Inferior parietal cortex (tissue), 1 donor: Measurements from ENCODE around the gene NMBR.
"Not testable (repeated sequence)": the region's sequence is repeated elsewhere in the genome, so short reads cannot be mapped to it uniquely, and the experiment has no call there.

Experiments used
- DNase-seq: peaks from one replicate; pipeline ENCODE4 v3.0.0-alpha.2; 2016; ENCODE audit errors: extremely low spot score

NMBR gene

DNA sequence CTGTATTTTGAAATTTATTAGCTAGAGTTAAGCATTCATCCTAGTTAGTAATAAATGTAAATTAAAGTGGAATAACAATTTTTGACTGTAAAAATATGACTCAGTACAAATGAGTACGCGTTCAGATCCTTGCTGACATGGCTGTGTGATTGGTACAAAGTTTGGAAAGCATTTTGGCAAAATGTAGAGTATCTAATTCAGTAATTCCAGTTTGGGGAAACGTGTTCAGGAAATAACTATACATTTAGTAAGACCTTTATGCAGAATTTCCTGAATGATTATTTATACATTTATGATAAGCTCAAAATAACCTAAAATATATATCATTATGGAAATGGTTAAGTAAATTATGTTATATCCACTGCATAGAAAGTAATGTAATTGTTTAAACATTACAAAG, 8.2 kb upstream of the NMBR start:
- no peak for DNase-seq

DNA sequence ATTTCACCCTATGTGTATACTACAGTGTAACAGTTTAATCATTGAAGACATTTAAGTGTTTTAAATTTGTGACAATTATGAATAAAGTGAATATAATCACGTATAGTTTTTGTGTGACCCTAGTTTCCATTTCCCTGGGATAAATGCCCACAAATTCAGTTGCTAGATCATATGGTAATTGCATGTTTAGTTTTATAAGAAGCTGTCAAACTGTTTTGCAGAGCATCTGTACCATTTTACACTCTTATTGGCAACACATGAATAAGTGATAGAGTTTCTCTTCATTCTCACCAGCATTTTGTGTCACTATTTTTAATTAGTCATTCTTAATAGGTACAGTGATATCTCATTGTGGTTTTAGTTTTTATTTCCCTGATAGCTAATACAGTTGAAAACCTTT, 7.4 kb upstream of the NMBR start:
- DNase-seq = no peak

DNA sequence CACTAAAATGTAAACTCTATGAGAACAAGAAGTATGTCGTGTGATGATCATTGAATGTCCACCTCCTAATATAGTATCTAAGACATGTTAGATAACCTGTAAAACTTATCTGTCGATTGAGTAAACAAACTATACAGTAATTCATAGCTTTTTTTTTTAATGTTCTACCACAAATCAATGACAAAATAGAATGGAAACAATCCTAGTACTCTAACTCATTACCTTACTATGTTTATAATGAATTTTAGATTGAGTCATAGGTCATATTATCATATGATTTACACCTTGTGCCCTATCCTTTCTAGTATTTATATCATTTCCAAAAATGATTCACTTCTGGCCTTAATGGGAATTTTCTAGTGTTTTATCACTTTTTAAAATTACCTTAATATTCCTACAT, 6.3 kb upstream of the NMBR start:
- no peak for DNase-seq

DNA sequence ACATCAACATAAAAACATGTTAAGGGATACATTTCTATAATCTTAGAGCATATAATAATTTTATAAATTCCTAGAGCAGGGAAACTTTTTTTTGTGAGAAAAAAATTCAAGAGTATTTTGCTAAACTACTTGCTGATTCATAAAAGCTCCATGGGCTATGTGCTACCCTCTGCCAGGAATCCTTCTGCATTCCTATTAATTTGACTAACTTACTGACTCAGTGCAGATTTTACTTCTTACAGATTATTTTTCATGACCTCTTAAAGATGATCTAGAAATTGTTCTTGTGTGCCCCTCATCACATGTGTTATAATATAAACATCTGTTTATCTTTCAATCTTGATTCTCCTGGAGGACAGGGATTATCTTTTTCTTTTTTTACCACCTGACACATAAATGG, 5.8 kb upstream of the NMBR start:
- no peak for DNase-seq

DNA sequence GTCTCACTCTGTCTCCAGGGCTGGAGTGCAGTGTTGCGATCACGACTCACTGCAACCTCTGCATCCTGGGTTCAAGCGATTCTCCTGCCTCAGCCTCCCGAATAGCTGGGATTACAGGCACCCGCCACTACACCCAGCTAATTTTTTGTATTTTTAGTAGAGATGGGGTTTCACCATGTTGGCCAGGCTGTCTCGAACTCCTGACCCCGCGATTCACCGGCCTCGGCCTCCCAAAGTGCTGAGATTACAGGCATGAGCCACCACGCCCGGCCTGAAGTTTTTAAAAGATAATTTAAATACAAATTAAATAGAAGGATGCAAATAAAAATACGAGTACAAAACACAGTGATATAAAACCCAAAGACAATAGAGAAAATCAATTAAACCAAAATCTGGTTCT, 5.4 kb downstream of the NMBR start:
- DNase-seq = not testable (repeated sequence)

DNA sequence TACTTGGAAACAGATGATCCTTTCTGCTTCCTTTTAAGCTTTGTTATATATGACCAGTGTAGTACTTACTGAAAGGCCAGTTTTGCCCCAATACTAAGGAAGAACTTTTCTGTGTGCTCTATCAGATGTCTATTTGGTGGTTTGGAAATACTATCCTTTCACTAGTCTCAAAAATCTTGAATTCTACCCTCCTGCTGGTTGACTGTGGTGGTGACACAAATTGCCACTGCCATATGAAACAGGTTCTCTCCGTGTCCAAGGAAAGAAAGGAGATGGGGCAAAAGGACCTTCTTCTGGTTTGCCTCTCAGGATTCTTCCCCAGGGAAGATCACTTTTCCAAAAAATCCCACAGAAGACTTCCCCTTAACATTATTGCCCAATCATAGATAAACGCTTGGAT, 8.0 kb downstream of the NMBR start:
- no peak for DNase-seq

DNA sequence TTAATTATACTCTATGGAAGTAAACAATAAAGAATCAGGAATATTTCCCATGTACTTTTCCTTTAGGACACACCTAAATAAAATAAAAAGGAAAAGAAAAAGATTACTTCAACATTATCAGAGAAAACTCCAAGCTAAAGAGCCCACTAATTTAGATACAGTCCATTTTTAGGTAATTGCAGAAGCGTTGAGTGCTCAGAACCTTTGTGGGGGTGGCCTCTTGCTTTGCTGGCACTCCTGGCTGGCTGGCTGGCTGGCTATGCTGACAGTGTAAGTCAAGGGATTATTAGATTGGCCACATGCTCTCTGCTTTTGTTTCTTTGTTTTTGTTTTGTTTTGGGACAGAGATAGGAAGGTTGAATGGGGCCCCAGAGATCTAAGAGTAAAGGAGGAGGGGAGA, 14.3 kb downstream of the NMBR start, which contains the start of gene GJE1:
GJE1 (plus strand) TSS at position 301 of the 400 bp plus-strand sequence. CDS start 234 bp downstream, outside the sequence.
- DNase-seq = no peak

DNA sequence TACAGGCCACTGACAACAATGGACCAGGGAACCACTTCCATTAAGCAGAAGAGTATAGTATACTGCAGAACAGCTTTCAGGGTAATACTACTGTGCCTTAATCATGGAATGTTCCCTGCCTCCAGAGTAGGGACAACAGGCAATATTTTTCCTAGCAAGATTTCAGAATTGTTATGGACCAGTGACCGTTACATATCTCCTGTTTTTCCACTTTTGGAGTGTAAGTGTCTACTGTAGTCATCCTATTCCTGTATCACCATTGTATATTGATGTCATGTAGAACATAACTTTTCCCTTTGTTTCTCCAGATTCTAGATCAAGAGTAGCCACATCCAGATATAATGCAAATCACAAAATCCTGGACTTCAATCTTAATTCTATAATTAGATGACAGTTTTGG, 16.1 kb downstream of the NMBR start:
- no peak for DNase-seq

DNA sequence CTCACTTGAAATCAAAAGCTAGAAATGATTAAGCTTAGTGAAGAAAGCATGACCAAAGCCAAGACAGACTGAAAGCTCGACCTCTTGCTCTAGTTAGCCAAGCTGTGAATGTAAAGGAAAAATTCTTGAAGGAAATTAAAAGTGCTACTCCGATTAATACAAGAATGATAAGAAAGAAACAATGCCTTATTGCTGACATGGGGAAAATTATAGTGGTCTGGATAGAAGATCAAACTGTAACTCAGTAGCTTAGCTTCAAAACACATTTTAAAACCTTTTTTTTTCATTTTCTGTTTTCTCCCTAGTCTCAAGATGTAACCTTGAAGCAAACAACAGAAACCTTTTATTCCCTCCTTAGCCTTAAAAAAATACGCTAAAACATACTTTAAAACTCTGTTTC, 25.6 kb downstream of the NMBR start:
- DNase-seq = no peak

DNA sequence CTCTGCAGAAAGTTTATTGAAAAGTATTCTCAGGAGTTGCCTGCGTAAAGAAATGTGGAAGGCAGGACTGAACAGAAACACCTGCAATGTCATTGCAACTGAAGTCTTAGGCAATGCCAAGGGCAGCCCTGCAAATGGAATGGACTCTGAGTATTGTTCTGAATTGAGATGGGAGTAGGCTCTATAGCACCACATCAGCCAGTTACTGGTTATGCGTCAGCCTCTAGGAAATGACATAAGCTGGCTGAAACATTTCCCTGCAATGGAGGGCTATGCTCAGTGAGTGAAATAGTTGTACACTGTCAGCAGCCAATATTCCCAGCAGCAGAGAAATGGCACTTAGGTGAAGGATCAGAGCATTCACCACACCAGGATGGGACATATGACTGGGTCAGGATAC, 28.0 kb downstream of the NMBR start:
- no peak for DNase-seq

DNA sequence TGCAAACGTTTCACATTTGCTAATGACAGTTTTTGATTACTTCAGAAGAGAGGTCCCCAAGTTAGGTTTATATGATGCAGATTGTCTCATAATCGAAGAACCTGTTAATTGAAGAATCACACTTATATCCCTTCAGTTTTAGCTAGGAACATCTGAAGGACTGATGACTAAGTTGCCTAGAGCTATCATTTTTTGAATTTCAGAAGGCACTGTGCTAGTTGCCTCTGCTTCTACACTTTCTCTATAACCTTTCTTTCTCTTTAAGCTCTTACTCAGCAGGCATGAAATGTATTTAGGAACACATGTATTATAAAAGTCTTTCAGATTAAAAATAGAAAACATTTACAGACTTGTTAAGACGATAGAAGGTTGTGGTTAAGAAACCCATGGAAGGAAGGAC, 28.6 kb downstream of the NMBR start:
- DNase-seq = no peak

DNA sequence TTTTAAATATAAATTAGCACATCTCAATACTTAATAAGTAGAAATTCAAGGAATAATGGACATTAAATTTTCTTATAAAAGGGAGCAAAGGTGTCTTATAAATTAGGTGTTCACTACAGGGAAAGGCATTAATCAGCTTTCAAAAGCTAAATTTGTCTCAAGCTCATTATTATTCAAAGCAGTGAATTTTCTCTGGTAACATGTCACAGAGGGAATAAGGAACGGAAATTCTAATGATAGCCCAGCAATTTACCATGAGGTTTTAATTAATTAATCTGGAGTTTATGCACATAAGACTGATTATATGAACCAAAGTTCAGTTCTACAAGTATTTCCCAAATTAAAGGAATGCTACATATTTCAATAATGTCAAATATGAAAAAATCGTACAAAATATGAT, 29.6 kb downstream of the NMBR start:
- DNase-seq = no peak

DNA sequence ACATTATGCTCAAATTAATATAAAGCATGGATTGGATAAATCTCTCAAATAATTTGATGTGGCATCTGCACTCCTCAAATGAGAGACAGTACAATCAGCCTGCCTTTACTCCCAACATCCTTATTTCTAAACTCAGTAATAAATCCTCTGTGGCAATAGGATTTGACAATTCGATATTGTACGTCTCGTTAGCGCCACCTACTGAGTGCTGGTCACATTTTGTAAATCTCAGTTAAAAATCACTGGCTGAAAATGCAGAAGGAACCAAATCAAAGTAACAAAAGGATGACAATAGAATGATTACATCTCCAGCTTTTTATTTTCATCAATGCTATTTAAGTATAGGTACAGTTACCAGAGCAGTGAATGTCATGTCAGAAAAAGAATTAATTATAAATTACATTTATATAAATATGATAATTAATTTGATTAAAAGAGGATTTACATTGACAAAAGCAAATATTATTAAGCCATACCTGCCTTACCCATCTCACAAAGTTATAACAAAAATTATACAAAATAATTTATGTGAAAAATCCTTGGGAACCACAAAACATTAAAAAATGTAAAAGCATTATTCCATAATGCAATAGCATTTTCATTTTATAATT, 34.4 kb downstream of the NMBR start:
- peak; percentile 87 for DNase-seq

DNA sequence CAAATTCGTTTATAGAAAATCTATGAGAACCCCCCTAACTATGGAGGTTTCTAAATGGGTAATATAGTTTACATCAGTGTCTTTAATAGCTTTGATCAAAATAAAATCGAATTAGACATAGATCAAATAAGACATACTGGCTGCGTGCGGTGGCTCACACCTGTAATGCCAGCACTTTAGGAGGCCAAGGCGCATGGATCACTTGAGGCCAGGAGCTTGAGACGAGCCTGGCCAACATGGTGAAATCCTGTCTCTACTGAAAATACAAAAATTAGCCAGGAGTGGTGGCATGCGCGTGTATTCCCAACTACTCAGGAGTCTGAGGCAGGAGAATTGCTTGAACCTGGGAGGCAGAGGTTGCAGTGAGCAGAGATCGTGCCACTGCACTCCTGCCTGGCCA, 36.1 kb downstream of the NMBR start:
- DNase-seq = not testable (repeated sequence)

DNA sequence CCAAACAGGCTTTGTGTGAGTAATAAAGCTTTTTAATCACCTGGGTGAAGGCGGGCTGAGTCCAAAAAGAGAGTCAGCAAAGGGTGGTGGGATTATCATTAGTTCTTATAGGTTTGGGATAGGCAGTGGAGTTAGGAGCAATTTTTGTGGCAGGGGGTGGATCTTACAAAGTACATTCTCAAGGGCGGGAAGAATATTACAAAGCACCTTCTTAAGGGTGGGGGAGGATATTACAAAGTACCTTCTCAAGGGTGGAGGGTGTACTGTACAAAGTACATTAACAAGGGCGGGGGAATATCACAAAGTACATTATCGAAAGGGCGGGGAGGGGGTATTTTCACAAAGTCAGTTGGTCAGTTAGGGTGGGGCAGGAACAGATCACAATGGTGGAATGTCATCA, 42.1 kb downstream of the NMBR start:
- not testable (repeated sequence) for DNase-seq

DNA sequence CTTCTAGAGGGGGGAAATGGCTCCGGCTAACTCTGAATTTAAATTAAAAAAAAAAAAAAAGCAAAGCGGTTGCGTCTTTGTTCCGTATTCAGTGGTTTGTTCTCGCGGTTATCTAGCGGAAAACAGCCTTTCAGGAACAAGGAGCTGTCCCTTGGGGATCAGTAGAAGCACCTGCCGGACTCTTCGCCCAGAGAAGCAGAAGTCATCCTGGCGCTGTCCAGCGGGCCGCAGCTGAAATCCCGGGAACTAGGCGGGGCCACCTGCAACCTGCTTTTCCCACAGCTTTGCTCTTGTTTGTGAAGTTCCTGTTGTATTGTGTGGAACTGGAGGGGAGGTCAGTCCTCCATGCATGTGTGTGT, 58.1 kb downstream of the NMBR start:
- DNase-seq = no peak

DNA sequence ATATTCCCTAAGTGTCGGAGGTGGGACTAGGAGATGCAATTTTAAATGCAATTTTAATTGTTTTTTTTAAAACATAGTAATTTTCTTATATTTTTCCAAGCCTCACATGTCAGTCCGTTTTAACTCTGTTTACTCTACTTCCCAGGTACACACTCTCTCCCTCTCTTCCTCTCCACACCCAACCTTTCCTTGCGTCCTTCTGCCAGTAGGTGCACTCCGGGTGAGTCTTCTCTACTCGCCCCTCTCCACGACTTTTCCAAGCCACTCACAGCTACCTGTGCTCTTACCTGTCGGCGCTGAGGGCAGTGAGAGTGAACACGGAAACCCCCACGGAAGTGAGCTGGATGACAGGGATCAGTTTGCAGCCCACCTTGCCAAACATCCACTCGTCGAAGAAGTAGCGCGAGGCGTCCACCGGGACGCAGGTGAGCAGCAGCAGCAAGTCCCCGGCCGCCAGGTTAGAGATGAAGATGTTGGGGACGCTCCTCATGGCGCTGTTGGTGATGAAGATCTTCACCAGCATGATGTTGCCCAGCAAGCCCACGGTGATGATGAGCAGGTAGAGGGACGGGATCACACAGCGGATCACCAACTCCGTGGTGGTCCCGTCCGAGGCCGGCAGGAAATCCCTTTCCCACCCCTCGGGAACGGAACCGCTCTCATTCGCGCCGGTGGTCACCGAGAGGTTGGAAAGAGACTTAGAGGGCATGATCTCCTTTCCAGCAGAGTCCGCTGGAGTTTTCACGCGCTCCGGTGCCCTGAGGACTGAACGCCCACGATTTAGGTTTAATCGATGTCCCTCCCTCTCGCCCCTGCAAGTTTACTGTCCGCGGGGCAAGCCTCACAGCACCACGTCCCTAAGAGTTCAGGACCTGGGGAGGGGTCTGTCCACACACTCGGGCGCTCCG, 58.7 kb downstream of the NMBR start:
- DNase-seq = no peak

DNA sequence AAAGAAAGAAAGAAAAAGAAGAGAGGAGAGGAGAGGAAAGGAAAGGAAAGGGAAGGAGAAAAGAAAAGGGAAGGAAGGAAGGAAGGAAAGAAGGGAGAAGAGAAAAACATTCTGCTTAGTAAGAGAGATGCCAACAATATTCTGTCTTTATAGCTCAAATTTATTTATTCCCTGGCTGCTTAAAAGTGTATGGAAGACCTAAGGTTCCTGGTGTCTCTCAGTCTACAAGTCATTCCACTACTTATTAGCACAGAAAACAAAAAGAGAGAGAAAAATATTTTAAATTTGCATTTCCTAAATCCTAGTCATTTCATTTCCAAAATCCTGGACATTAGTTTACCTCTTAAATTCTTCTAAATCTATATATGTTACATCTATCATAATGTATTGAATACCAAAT, 67.8 kb downstream of the NMBR start:
- DNase-seq = no peak

DNA sequence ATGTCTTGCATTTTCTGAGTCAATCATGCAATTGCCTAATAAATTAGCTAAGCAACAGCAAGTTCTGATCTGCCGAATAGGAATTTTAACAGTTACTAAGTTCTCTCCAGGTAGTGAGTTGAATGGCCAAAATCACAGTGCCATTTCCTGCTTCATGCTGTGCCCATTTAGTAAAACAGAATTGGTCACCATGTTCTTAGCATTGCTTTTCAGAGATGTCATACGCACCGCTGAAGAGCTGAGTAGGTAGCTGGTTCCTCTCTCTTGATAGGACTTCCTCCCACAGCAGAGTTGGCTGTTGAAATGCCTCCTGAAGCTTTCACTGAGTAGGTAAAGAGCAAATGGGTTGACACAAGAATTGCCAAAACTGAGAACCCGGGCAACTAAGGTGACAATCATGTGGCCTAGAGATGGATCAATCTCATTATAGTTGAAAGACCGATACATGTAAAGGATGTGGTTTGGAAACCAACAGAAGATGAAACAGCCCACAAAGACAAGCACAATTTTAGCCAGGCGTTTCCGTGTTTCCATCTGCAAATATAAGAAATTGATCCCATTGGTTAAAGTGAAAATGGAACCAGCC, 71.3 kb downstream of the NMBR start:
- no peak for DNase-seq

DNA sequence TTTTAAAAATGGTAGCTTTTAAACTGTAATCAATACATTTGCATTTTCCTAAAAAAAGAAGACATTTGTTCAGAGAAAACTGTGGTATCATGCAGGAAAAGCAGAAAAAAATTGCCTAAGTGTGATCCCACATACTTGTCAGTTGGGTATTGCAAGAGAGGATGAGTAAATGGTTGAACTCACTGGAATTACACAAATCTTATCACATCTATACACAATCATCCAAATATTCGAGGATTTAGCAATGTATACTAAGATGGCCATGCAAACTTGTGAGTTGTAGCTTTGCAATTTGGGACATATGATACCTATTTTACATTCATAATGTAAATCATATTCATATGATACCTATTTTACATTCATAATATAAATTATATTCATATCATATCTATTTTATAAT, 72.4 kb downstream of the NMBR start:
- DNase-seq = no peak

DNA sequence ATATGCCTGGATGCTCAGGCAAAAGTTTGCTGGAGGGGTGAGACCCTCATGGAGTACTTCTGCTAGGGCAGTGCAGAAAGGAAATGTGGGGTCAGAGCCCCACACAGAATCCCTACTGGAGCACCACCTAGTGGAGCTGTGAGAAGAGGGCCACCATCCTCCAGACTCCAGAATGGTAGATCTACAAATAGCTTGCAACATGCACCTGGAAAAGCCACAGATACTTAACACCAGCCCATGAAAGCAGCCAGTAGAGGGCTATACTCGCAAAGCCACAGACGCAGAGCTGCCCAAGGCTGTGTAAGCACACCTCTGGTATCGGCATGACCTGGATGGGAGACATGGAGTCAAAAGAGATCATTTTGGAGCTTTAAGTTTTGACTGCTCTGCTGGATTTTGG, 74.9 kb downstream of the NMBR start:
- no peak for DNase-seq

DNA sequence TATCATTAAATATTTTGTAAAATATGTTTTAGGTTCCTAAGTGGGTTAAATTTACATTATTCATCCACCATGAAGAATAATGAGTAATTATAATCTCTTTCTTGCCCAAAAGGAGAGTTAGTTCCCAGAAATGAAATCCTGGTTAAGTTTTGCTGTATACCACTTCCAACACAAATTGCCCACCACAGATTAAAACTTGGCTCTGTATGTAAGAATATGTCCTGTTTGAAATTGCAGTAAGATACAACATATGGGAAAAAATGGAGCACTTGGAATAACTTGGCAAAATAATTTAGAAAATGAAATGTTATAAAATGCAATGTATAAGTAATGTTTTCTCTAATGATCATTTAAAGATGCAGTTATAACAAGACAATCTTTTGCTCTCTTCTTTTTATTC, 78.5 kb downstream of the NMBR start:
- DNase-seq = no peak

DNA sequence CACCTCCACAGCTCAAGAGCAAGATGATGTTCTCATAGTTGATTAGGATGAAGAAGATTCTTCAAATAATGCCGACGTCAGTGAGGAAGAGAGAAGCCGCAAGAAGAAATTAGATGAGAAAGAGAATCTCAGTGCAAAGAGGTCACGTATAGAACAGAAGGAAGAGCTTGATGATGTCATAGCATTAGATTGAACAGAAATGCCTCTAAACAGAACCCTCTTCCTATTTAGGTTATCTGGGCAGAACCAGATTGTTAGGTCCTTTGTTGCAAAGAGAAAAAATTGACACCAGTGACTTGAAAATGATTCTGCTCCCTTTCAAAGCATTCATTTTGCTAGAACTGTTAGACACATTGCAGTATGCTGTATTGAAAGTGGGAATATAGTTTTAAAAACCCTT, 84.1 kb downstream of the NMBR start:
- not testable (repeated sequence) for DNase-seq
